CD14-positive monocyte (primary cell): ENCODE data around the gene MEGF6. TPM values are rescaled to one million over a fixed set of nuclear protein-coding genes. Genes with fewer than 3 reads are reported as not detected.

ENCODE experiments used
- DNase-seq, 3 donors: peaks; one replicate each; pipeline ENCODE4 v3.0.0-alpha.2; 2011 to 2022
- H2AFZ ChIP-seq: 2 replicates; pipeline ENCODE4 v1.6.0; 2012; ENCODE audit warnings: mild to moderate bottlenecking, low read depth, low read length, inconsistent platforms; ENCODE audit not compliant: insufficient read depth, poor library complexity, severe bottlenecking
- H3K27ac ChIP-seq, 2 donors: 1 replicate in 1 of 2; 2 replicates in 1 of 2; pipeline ENCODE4 v1.5.1; 2012 to 2013; ENCODE audit warnings: low read length in 2 of 2, control low read depth in 1 of 2, inconsistent platforms in 1 of 2, low read depth in 1 of 2, mild to moderate bottlenecking in 1 of 2
- H3K27me3 ChIP-seq, 2 donors: one replicate each; pipeline versions ENCODE4 v1.6.0 to v1.6.1; 2011 to 2013; ENCODE audit warnings: low read length in 2 of 2; ENCODE audit not compliant: control insufficient read depth in 2 of 2, insufficient read depth in 2 of 2
- H3K36me3 ChIP-seq, 2 donors: replicated peaks in 1 of 2; 1 replicate in 1 of 2; 2 replicates in 1 of 2; pipeline versions ENCODE4 v1.5.1 to v1.6.1; 2012 to 2013; ENCODE audit warnings: low read length in 2 of 2, control low read depth in 1 of 2, inconsistent platforms in 1 of 2, mild to moderate bottlenecking in 1 of 2; ENCODE audit not compliant: insufficient read depth in 2 of 2, control insufficient read depth in 1 of 2
- H3K4me1 ChIP-seq, 2 donors: 1 replicate in 1 of 2; 2 replicates in 1 of 2; pipeline versions ENCODE4 v1.5.1 to v1.6.1; 2012 to 2013; ENCODE audit warnings: low read length in 2 of 2, control low read depth in 1 of 2, inconsistent platforms in 1 of 2, mild to moderate bottlenecking in 1 of 2, moderate library complexity in 1 of 2; ENCODE audit not compliant: insufficient read depth in 2 of 2, control insufficient read depth in 1 of 2
- H3K4me2 ChIP-seq: replicated peaks from 2 replicates; pipeline ENCODE3; 2012; ENCODE audit warnings: low read length, moderate library complexity, mild to moderate bottlenecking; ENCODE audit not compliant: poor library complexity, severe bottlenecking; ENCODE audit errors: extremely low read depth
- H3K4me3 ChIP-seq, 3 experiments: fragments of 200-600 bp in 1 of 3; sonication (generic) in 1 of 3; replicated peaks in 1 of 3; 1 replicate in 2 of 3; 2 replicates in 1 of 3; pipeline ENCODE4 v1.5.1; 2011 to 2013; ENCODE audit warnings: low read length in 3 of 3, mild to moderate bottlenecking in 3 of 3, control low read depth in 2 of 3, low read depth in 2 of 3, inconsistent platforms in 1 of 3, moderate library complexity in 1 of 3
- H3K79me2 ChIP-seq: 2 replicates; pipeline ENCODE4 v1.6.0; 2012; ENCODE audit warnings: mild to moderate bottlenecking, control low read depth, inconsistent platforms, low read length, moderate library complexity; ENCODE audit not compliant: insufficient read depth
- H3K9ac ChIP-seq: 2 replicates; pipeline ENCODE4 v1.6.0; 2017; ENCODE audit warnings: low read length, mild to moderate bottlenecking; ENCODE audit not compliant: insufficient read depth, poor library complexity, severe bottlenecking
- H3K9me3 ChIP-seq, 2 donors: replicated peaks in 1 of 2; 1 replicate in 1 of 2; 2 replicates in 1 of 2; pipeline versions ENCODE4 v1.5.1 to v1.6.1; 2012 to 2013; ENCODE audit warnings: low read length in 2 of 2, control low read depth in 1 of 2; ENCODE audit not compliant: control insufficient read depth in 1 of 2, insufficient read depth in 1 of 2
- H4K20me1 ChIP-seq: 2 replicates; pipeline ENCODE4 v1.6.0; 2012; ENCODE audit warnings: mild to moderate bottlenecking, low read length, control low read depth, moderate library complexity; ENCODE audit not compliant: insufficient read depth
- H3K27ac Mint-ChIP-seq, 7 donors: one replicate each; pipeline ENCODE4 v1.8.0; 2020; ENCODE audit warnings: mild to moderate bottlenecking in 7 of 7, mixed read lengths in 7 of 7, moderate library complexity in 6 of 7, inconsistent platforms in 2 of 7
- H3K27me3 Mint-ChIP-seq, 3 donors: one replicate each; pipeline ENCODE4 v1.8.0; 2021 to 2022; ENCODE audit warnings: low read depth in 3 of 3, mild to moderate bottlenecking in 3 of 3, mixed read lengths in 3 of 3, moderate library complexity in 3 of 3, inconsistent platforms in 1 of 3
- H3K36me3 Mint-ChIP-seq, 2 donors: one replicate each; pipeline ENCODE4 v1.8.0; 2020; ENCODE audit warnings: mixed read lengths in 2 of 2, inconsistent platforms in 1 of 2, mild to moderate bottlenecking in 1 of 2
- H3K4me1 Mint-ChIP-seq: one replicate; pipeline ENCODE4 v1.8.0; 2020; ENCODE audit warnings: mild to moderate bottlenecking, mixed read lengths
- H3K4me3 Mint-ChIP-seq, 2 donors: one replicate each; pipeline ENCODE4 v1.8.0; 2020; ENCODE audit warnings: mild to moderate bottlenecking in 2 of 2, mixed read lengths in 2 of 2, moderate library complexity in 1 of 2
- H3K9me3 Mint-ChIP-seq, 7 donors: one replicate each; pipeline ENCODE4 v1.8.0; 2020 to 2022; ENCODE audit warnings: mixed read lengths in 7 of 7, mild to moderate bottlenecking in 6 of 7, moderate library complexity in 6 of 7, inconsistent platforms in 2 of 7
- CTCF ChIP-seq: fragments of 200-600 bp; IDR thresholded peaks from one replicate; pipeline ENCODE4 v1.8.0; 2022; ENCODE audit warnings: antibody characterized with exemption, mild to moderate bottlenecking
- WGBS: methylation state at CpG from one replicate; pipeline ENCODE4 v1.1.5; 2013; ENCODE audit warnings: missing lambda C conversion rate; ENCODE audit not compliant: insufficient coverage; 5-methylcytosine and 5-hydroxymethylcytosine counted together
- intact Hi-C, 2 donors: fragments of 100-400 bp; cut with micrococcal nuclease; formaldehyde crosslinking; loops; one replicate each; pipeline versions ENCODE4 v1.15.0 to v1.15.1; 2023
- polyA plus RNA-seq, 3 donors: library from polyadenylated mRNA; depleted of rRNA in 1 of 3; unstranded in 2 of 3; stranded (reverse) in 1 of 3; fragments of 300-500 nt in 2 of 3; fragments of >200 nt in 1 of 3; fragmentation: Illumina TruSeq in 2 of 3; gene quantifications; 1 replicate in 2 of 3; 2 replicates in 1 of 3; pipeline ENCODE4 v1.2.3, GENCODE V29; 2012 to 2021

MEGF6 gene
- polyA plus RNA-seq, 3 donors = 0.39 to 3.8 (median 1.2) TPM

GRCh38 chr1:3442901-3443300 lies 168.4 kb downstream of the MEGF6 start:
- Mint-ChIP-seq H3K27ac (peak overlapping the region in 1 of 7 donors; percentile 63), H3K9me3 (peaks cover 2 to 16% (median 11%) of the 10 kb centered on the region in 7 donors), H3K27me3 (peaks cover 8 to 13% (median 12%) of the 10 kb centered on the region in 3 donors), H3K4me3 (no peak overlapping the region), H3K4me1 (no peaks in the 10 kb centered on the region), H3K36me3 (no peaks in the 10 kb centered on the region)
- no peak for DNase-seq
- peaks cover 0 to 7% of the 10 kb centered on the region in 2 donors for H3K9me3 ChIP-seq
- H4K20me1 ChIP-seq = no peaks in the 10 kb centered on the region
- TF ChIP-seq CTCF = no peak
- intact Hi-C loops = loop anchor here in 1 of 2 donors (10.0 kb wide), 1 partner anchor 152 kb away; no protein-coding TSS in a partner anchor
- no peak overlapping the region for H3K4me3 ChIP-seq
- 91% methylated on average over 12 of the region's 12 CpGs for WGBS
- H2AFZ ChIP-seq = no peak overlapping the region
- H3K9ac ChIP-seq = no peak overlapping the region
- no peaks in the 10 kb centered on the region for H3K79me2 ChIP-seq
- no peak overlapping the region for H3K4me2 ChIP-seq
- H3K27ac ChIP-seq = no peak overlapping the region
- H3K27me3 ChIP-seq = no peaks in the 10 kb centered on the region
- no peaks in the 10 kb centered on the region for H3K4me1 ChIP-seq
- no peaks in the 10 kb centered on the region for H3K36me3 ChIP-seq

GRCh38 chr1:3442331-3442730 lies 169.0 kb downstream of the MEGF6 start:
- Histone ChIP-seq H3K4me2 (no peak overlapping the region), H3K36me3 (no peaks in the 10 kb centered on the region), H3K9ac (no peak overlapping the region), H2AFZ (no peak overlapping the region), H3K9me3 (peaks cover 0 to 7% of the 10 kb centered on the region in 2 donors), H3K79me2 (no peaks in the 10 kb centered on the region), H3K4me3 (no peak overlapping the region), H4K20me1 (no peaks in the 10 kb centered on the region), H3K4me1 (no peaks in the 10 kb centered on the region), H3K27ac (no peak overlapping the region), H3K27me3 (no peaks in the 10 kb centered on the region)
- intact Hi-C loops = loop anchor here in 1 of 2 donors (10.0 kb wide), 1 partner anchor 152 kb away; no protein-coding TSS in a partner anchor
- no peak for DNase-seq
- Mint-ChIP-seq H3K27me3 (peaks cover 8 to 13% (median 12%) of the 10 kb centered on the region in 3 donors), H3K4me3 (no peak overlapping the region), H3K36me3 (no peaks in the 10 kb centered on the region), H3K27ac (no peak overlapping the region), H3K9me3 (peaks cover 0 to 16% (median 11%) of the 10 kb centered on the region in 7 donors), H3K4me1 (no peaks in the 10 kb centered on the region)
- 90% methylated on average over 12 of the region's 13 CpGs for WGBS
- TF ChIP-seq CTCF = no peak
